ENCODE measurements around the gene CDK2. TPM values are rescaled to one million over a fixed set of nuclear protein-coding genes. Genes with fewer than 3 reads are reported as not detected.
A peak's percentile ranks its signal among the peaks of the same experiment; 100 is the strongest.

Gene CDK2
- polyA plus RNA-seq, 2 of the 4 experiments (the other 2 are of a cell fraction): 51.0 to 53.8 TPM

GRCh38 chr12:56021889-56022497, 55.4 kb downstream of the CDK2 start:
- peak in 1 of 2 experiments; percentile 37; a peak in 2 of 6 replicates for ATAC-seq
- ChIA-PET CTCF (interaction anchor here (1.2 to 4.8 kb wide), 5 partner anchors 8 to 283 kb away, joined by 3 to 31 read pairs (median 13); partner anchors contain the start of gene SUOX), POLR2A (no interaction called here)
- 28% methylated on average over 2 of the region's 2 CpGs for WGBS (ENCODE audit: missing lambda C conversion rate)
- no peak for DNase-seq (ENCODE audit: low read depth in 1 of 2, low spot score in 1 of 2)
- TF ChIP-seq HEYL (CRISPR knock-in tag; IDR thresholded peaks at IDR 0.05) (no peak), BCL3 (IDR thresholded peaks at IDR 0.05) (no peak), EHF (CRISPR knock-in tag; IDR thresholded peaks at IDR 0.05) (no peak), RFX5 (IDR thresholded peaks at IDR 0.05) (no peak), RNF2 (IDR thresholded peaks at IDR 0.05; ENCODE audit: borderline replicate concordance, low read depth) (no peak), FOSB (CRISPR knock-in tag; IDR thresholded peaks at IDR 0.05) (no peak), ZSCAN20 (CRISPR knock-in tag; IDR thresholded peaks at IDR 0.05) (no peak), MAFK (IDR thresholded peaks at IDR 0.05; ENCODE audit: partially characterized antibody) (no peak), CBX8 (IDR thresholded peaks at IDR 0.05) (no peak), ZC3H11A (IDR thresholded peaks at IDR 0.05) (no peak), CEBPB (IDR thresholded peaks at IDR 0.05) (no peak), POLR2A (IDR thresholded peaks at IDR 0.05; ENCODE audit: low read length) (no peak), GATA3 (IDR thresholded peaks at IDR 0.05; ENCODE audit: borderline replicate concordance) (no peak), TP53 (CRISPR knock-in tag; IDR thresholded peaks at IDR 0.05) (no peak), HDAC2 (IDR thresholded peaks at IDR 0.05) (no peak), BHLHE40 (IDR thresholded peaks at IDR 0.05; ENCODE audit: low read depth, low read length) (no peak), NPAS2 (CRISPR knock-in tag; IDR thresholded peaks at IDR 0.05; ENCODE audit: borderline replicate concordance) (no peak), CTCF (IDR thresholded peaks at IDR 0.05) (no peak), SREBF2 (IDR thresholded peaks at IDR 0.05) (no peak)
- Histone ChIP-seq H3K4me3 (no peak overlapping the region), H3K4me2 (no peak overlapping the region), H3K4me1 (no peaks in the 10 kb centered on the region), H3K9me3 (no peaks in the 10 kb centered on the region), H3K27ac (no peak overlapping the region)
- no peak for FAIRE-seq

Other genes with a start within 250 kb of the CDK2 start
- gene RDH5, start 246.4 kb upstream of the CDK2 start, polyA plus RNA-seq (2011; rRNA removed): 8.1 and 9.1 TPM in 2 replicates
- 3.4 to 5.4 TPM (median 4.1 TPM) in 3 replicates for gene RDH5, start 246.4 kb upstream of the CDK2 start, polyA plus RNA-seq (2017; fragmentation: RNase III; extraction: RNeasy Plus Mini Kit Qiagen cat#74134 plus additional on column Dnase treatment)
- gene CD63, start 237.8 kb upstream of the CDK2 start, polyA plus RNA-seq (2011; rRNA removed): 512 and 724 TPM in 2 replicates
- 493 to 547 TPM (median 530 TPM) in 3 replicates for gene CD63, start 237.8 kb upstream of the CDK2 start, polyA plus RNA-seq (2017; fragmentation: RNase III; extraction: RNeasy Plus Mini Kit Qiagen cat#74134 plus additional on column Dnase treatment)
- 1.2 and 1.4 TPM in 2 replicates for gene GDF11, start 223.7 kb upstream of the CDK2 start, polyA plus RNA-seq (2011; rRNA removed)
- gene GDF11, start 223.7 kb upstream of the CDK2 start, polyA plus RNA-seq (2017; fragmentation: RNase III; extraction: RNeasy Plus Mini Kit Qiagen cat#74134 plus additional on column Dnase treatment): 2.8 to 3.6 TPM (median 3.1 TPM) in 3 replicates
- gene SARNP, start 149.1 kb upstream of the CDK2 start, polyA plus RNA-seq (2011; rRNA removed): 164 and 198 TPM in 2 replicates
- gene SARNP, start 149.1 kb upstream of the CDK2 start, polyA plus RNA-seq (2017; fragmentation: RNase III; extraction: RNeasy Plus Mini Kit Qiagen cat#74134 plus additional on column Dnase treatment): 116 to 126 TPM (median 123 TPM) in 3 replicates
- 93.6 and 138 TPM in 2 replicates for gene ORMDL2, start 148.8 kb upstream of the CDK2 start, polyA plus RNA-seq (2011; rRNA removed)
- 73.5 to 82.9 TPM (median 79.0 TPM) in 3 replicates for gene ORMDL2, start 148.8 kb upstream of the CDK2 start, polyA plus RNA-seq (2017; fragmentation: RNase III; extraction: RNeasy Plus Mini Kit Qiagen cat#74134 plus additional on column Dnase treatment)
- 11.9 and 23.6 TPM in 2 replicates for gene DNAJC14, start 137.2 kb upstream of the CDK2 start, polyA plus RNA-seq (2011; rRNA removed)
- gene DNAJC14, start 137.2 kb upstream of the CDK2 start, polyA plus RNA-seq (2017; fragmentation: RNase III; extraction: RNeasy Plus Mini Kit Qiagen cat#74134 plus additional on column Dnase treatment): 23.6 to 30.4 TPM (median 29.5 TPM) in 3 replicates
- 0.06 and 0.09 TPM in 2 replicates for gene MMP19, start 123.9 kb upstream of the CDK2 start, polyA plus RNA-seq (2011; rRNA removed)
- 0.09 to 0.11 TPM (median 0.09 TPM) in 3 replicates for gene MMP19, start 123.9 kb upstream of the CDK2 start, polyA plus RNA-seq (2017; fragmentation: RNase III; extraction: RNeasy Plus Mini Kit Qiagen cat#74134 plus additional on column Dnase treatment)
- gene PYM1, start 38.9 kb upstream of the CDK2 start, polyA plus RNA-seq (2011; rRNA removed): 39.2 and 49.5 TPM in 2 replicates
- 27.0 to 30.6 TPM (median 30.4 TPM) in 3 replicates for gene PYM1, start 38.9 kb upstream of the CDK2 start, polyA plus RNA-seq (2017; fragmentation: RNase III; extraction: RNeasy Plus Mini Kit Qiagen cat#74134 plus additional on column Dnase treatment)
- 24.7 and 26.1 TPM in 2 replicates for gene DGKA, start 35.7 kb upstream of the CDK2 start, polyA plus RNA-seq (2011; rRNA removed)
- 21.0 to 23.7 TPM (median 22.6 TPM) in 3 replicates for gene DGKA, start 35.7 kb upstream of the CDK2 start, polyA plus RNA-seq (2017; fragmentation: RNase III; extraction: RNeasy Plus Mini Kit Qiagen cat#74134 plus additional on column Dnase treatment)
- 2.2 and 2.3 TPM in 2 replicates for gene PMEL, start 788 bp upstream of the CDK2 start, polyA plus RNA-seq (2011; rRNA removed)
- gene PMEL, start 788 bp upstream of the CDK2 start, polyA plus RNA-seq (2017; fragmentation: RNase III; extraction: RNeasy Plus Mini Kit Qiagen cat#74134 plus additional on column Dnase treatment): 0.71 to 1.4 TPM (median 1.0 TPM) in 3 replicates
- gene RAB5B, start 7.2 kb downstream of the CDK2 start, polyA plus RNA-seq (2011; rRNA removed): 90.4 and 93.7 TPM in 2 replicates
- 27.7 to 37.2 TPM (median 36.3 TPM) in 3 replicates for gene RAB5B, start 7.2 kb downstream of the CDK2 start, polyA plus RNA-seq (2017; fragmentation: RNase III; extraction: RNeasy Plus Mini Kit Qiagen cat#74134 plus additional on column Dnase treatment)
- gene SUOX, start 30.4 kb downstream of the CDK2 start, polyA plus RNA-seq (2011; rRNA removed): 15.6 and 22.2 TPM in 2 replicates
- gene SUOX, start 30.4 kb downstream of the CDK2 start, polyA plus RNA-seq (2017; fragmentation: RNase III; extraction: RNeasy Plus Mini Kit Qiagen cat#74134 plus additional on column Dnase treatment): 10.8 to 13.6 TPM (median 13.5 TPM) in 3 replicates
- 2.0 and 2.9 TPM in 2 replicates for gene IKZF4, start 54.2 kb downstream of the CDK2 start, polyA plus RNA-seq (2011; rRNA removed)
- 1.5 to 2.4 TPM (median 2.0 TPM) in 3 replicates for gene IKZF4, start 54.2 kb downstream of the CDK2 start, polyA plus RNA-seq (2017; fragmentation: RNase III; extraction: RNeasy Plus Mini Kit Qiagen cat#74134 plus additional on column Dnase treatment)
- gene RPS26, start 75.1 kb downstream of the CDK2 start, polyA plus RNA-seq (2011; rRNA removed): 513 and 524 TPM in 2 replicates
- gene RPS26, start 75.1 kb downstream of the CDK2 start, polyA plus RNA-seq (2017; fragmentation: RNase III; extraction: RNeasy Plus Mini Kit Qiagen cat#74134 plus additional on column Dnase treatment): 677 to 831 TPM (median 779 TPM) in 3 replicates
- gene ERBB3, start 113.3 kb downstream of the CDK2 start, polyA plus RNA-seq (2011; rRNA removed): 17.0 and 24.9 TPM in 2 replicates
- gene ERBB3, start 113.3 kb downstream of the CDK2 start, polyA plus RNA-seq (2017; fragmentation: RNase III; extraction: RNeasy Plus Mini Kit Qiagen cat#74134 plus additional on column Dnase treatment): 1.8 to 2.2 TPM (median 1.8 TPM) in 3 replicates
- 452 and 717 TPM in 2 replicates for gene PA2G4, start 137.7 kb downstream of the CDK2 start, polyA plus RNA-seq (2011; rRNA removed)
- 405 to 477 TPM (median 415 TPM) in 3 replicates for gene PA2G4, start 137.7 kb downstream of the CDK2 start, polyA plus RNA-seq (2017; fragmentation: RNase III; extraction: RNeasy Plus Mini Kit Qiagen cat#74134 plus additional on column Dnase treatment)
- 9,351 and 11,089 TPM in 2 replicates for gene RPL41, start 149.8 kb downstream of the CDK2 start, polyA plus RNA-seq (2011; rRNA removed)
- gene RPL41, start 149.8 kb downstream of the CDK2 start, polyA plus RNA-seq (2017; fragmentation: RNase III; extraction: RNeasy Plus Mini Kit Qiagen cat#74134 plus additional on column Dnase treatment): 8,804 to 9,815 TPM (median 8,860 TPM) in 3 replicates
- gene ZC3H10, start 151.4 kb downstream of the CDK2 start, polyA plus RNA-seq (2011; rRNA removed): 2.1 and 2.7 TPM in 2 replicates
- gene ZC3H10, start 151.4 kb downstream of the CDK2 start, polyA plus RNA-seq (2017; fragmentation: RNase III; extraction: RNeasy Plus Mini Kit Qiagen cat#74134 plus additional on column Dnase treatment): 2.3 to 3.2 TPM (median 2.7 TPM) in 3 replicates
- 72.4 and 91.6 TPM in 2 replicates for gene ESYT1, start 161.4 kb downstream of the CDK2 start, polyA plus RNA-seq (2011; rRNA removed)
- gene ESYT1, start 161.4 kb downstream of the CDK2 start, polyA plus RNA-seq (2017; fragmentation: RNase III; extraction: RNeasy Plus Mini Kit Qiagen cat#74134 plus additional on column Dnase treatment): 51.4 to 54.2 TPM (median 51.6 TPM) in 3 replicates
- gene MYL6B, start 185.8 kb downstream of the CDK2 start, polyA plus RNA-seq (2011; rRNA removed): 48.2 and 67.0 TPM in 2 replicates
- 68.6 to 92.7 TPM (median 83.9 TPM) in 3 replicates for gene MYL6B, start 185.8 kb downstream of the CDK2 start, polyA plus RNA-seq (2017; fragmentation: RNase III; extraction: RNeasy Plus Mini Kit Qiagen cat#74134 plus additional on column Dnase treatment)
- 2,280 and 2,307 TPM in 2 replicates for gene MYL6, start 191.5 kb downstream of the CDK2 start, polyA plus RNA-seq (2011; rRNA removed)
- 3,268 to 3,485 TPM (median 3,270 TPM) in 3 replicates for gene MYL6, start 191.5 kb downstream of the CDK2 start, polyA plus RNA-seq (2017; fragmentation: RNase III; extraction: RNeasy Plus Mini Kit Qiagen cat#74134 plus additional on column Dnase treatment)
- 83.9 and 109 TPM in 2 replicates for gene SMARCC2, start 222.7 kb downstream of the CDK2 start, polyA plus RNA-seq (2011; rRNA removed)
- 48.9 to 57.1 TPM (median 51.9 TPM) in 3 replicates for gene SMARCC2, start 222.7 kb downstream of the CDK2 start, polyA plus RNA-seq (2017; fragmentation: RNase III; extraction: RNeasy Plus Mini Kit Qiagen cat#74134 plus additional on column Dnase treatment)

All from A549 (cell line).